Raji (cell line): ENCODE measurements around the gene SPATS1.

ENCODE experiments used
- POLR2A ChIP-seq: IDR thresholded peaks from 2 replicates; pipeline ENCODE4 v1.6.1; 2011; ENCODE audit warnings: low read depth, low read length, control low read depth; ENCODE audit not compliant: insufficient read depth

Gene SPATS1

GRCh38 chr6:44332585-44332984, 9.9 kb upstream of the SPATS1 start:
- no peak for TF ChIP-seq POLR2A

GRCh38 chr6:44333273-44333919, 9.1 kb upstream of the SPATS1 start:
- TF ChIP-seq POLR2A = no peak

- TF ChIP-seq POLR2A = no peak
These were observed 8.5 kb upstream of the SPATS1 start for GRCh38 chr6:44333942-44334341.

- TF ChIP-seq POLR2A = no peak
These were observed 6.8 kb upstream of the SPATS1 start for GRCh38 chr6:44335631-44336030.

GRCh38 chr6:44338228-44339122, 4.0 kb upstream of the SPATS1 start:
- no peak for TF ChIP-seq POLR2A

GRCh38 chr6:44339301-44339700, 3.1 kb upstream of the SPATS1 start:
- TF ChIP-seq POLR2A = no peak

- no peak for TF ChIP-seq POLR2A
These were observed 2.5 kb upstream of the SPATS1 start for GRCh38 chr6:44339763-44340625.

GRCh38 chr6:44341095-44341890, 1.2 kb upstream of the SPATS1 start:
- no peak for TF ChIP-seq POLR2A

- no peak for TF ChIP-seq POLR2A
These were observed 398 bp upstream of the SPATS1 start for GRCh38 chr6:44342052-44342451.

- TF ChIP-seq POLR2A = no peak
These were observed 7.6 kb downstream of the SPATS1 start for GRCh38 chr6:44349904-44350649.

GRCh38 chr6:44352259-44352658, 9.8 kb downstream of the SPATS1 start:
- no peak for TF ChIP-seq POLR2A

GRCh38 chr6:44353336-44353735, 10.9 kb downstream of the SPATS1 start:
- no peak for TF ChIP-seq POLR2A

GRCh38 chr6:44355640-44356039, 13.2 kb downstream of the SPATS1 start:
- no peak for TF ChIP-seq POLR2A

GRCh38 chr6:44356487-44356886, 14.0 kb downstream of the SPATS1 start:
- TF ChIP-seq POLR2A = no peak
